IPS-NIHi11 (cell line): ENCODE measurements around the gene C16orf92.
"Not testable (repeated sequence)": the region's sequence is repeated elsewhere in the genome, so short reads cannot be mapped to it uniquely, and the experiment has no call there.

Experiments used
- DNase-seq: peaks from one replicate; pipeline ENCODE4 v3.0.0; 2012; ENCODE audit warnings: mixed read lengths, low spot score

Gene C16orf92

GRCh38 chr16:30005341-30006094 lies 17.5 kb upstream of the C16orf92 start:
- peak; percentile 83 for DNase-seq

DNA sequence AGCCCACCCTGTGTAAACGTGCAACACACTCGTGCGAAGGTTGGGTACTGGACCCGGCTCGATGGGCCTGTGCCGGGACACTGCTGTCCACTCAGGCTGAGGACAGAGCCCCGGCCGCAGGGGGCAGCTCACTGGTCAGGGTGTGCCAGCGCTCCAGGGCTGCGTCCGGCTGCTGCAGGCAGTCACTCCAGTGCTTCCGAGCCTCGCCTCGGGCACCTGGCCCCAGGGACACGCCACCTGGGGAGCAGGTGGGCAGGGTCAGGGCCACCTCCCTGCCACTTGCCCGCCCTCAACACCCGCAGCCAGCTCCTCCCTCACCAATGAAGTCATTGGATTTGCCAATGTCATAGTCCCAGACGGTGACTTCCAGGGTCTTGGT lies 16.9 kb upstream of the C16orf92 start:
- no peak for DNase-seq

DNA sequence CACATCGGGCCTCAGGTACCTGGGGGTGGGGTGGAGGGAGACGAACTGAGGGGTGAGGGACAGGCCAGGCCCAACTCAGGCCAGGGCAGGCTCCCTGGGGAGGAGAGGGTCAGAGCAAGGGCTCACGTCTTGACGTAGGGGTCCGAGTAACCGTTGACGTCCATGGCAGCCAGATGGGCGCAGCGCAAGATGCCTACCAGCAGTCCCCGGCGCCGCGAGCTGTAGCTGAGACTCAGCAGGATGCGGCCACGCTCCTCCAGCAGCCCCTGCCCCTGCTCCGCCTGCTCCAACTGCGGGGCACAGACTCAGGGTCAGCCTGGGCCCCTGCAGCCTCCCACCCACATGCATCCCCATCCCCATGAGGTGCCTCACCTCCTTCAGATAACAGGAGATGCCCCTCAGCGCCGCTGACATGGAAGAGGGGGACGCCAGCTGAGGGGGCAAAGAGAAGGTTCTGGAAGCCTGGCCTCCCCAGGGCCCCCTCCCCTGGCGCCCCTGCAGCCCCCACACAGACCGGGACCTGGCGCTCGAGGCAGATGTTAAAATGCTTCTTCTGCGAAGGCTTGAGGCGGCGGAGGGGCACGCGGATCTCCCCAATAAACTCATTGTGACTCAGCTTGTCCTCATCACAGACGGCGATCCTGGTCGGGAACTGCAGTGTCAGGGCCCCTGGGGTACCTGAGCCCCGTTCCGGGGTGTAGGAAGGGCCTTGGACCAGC lies 16.2 kb upstream of the C16orf92 start:
- DNase-seq: no peak

DNA sequence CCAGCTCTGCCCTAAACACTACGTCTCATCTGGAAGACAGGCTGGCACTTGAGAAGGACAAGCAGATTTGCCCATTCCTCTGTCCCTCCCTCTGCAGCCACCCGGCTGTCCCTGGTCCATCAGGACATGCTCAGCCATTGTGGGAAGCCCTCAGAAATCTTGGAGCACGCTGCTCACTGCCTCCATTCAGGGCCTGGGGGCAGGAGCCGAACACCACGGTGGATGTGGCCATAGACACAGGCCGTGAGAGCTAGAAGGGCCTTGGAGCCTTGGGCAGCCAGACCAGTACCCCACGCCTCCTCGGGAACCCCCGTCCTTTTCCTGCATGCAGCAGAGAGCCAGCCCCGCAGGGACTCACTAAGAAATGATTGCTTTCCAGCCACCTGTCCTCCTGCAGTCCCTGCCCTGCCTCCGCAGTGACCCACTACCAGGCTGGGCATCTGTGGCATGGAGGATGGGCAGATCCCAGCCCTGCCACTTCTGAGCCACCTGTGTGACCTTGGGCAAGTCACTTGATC lies 15.6 kb upstream of the C16orf92 start:
- no peak for DNase-seq

- DNase-seq: no peak
These were observed 13.7 kb upstream of the C16orf92 start for GRCh38 chr16:30009085-30009862.

DNA sequence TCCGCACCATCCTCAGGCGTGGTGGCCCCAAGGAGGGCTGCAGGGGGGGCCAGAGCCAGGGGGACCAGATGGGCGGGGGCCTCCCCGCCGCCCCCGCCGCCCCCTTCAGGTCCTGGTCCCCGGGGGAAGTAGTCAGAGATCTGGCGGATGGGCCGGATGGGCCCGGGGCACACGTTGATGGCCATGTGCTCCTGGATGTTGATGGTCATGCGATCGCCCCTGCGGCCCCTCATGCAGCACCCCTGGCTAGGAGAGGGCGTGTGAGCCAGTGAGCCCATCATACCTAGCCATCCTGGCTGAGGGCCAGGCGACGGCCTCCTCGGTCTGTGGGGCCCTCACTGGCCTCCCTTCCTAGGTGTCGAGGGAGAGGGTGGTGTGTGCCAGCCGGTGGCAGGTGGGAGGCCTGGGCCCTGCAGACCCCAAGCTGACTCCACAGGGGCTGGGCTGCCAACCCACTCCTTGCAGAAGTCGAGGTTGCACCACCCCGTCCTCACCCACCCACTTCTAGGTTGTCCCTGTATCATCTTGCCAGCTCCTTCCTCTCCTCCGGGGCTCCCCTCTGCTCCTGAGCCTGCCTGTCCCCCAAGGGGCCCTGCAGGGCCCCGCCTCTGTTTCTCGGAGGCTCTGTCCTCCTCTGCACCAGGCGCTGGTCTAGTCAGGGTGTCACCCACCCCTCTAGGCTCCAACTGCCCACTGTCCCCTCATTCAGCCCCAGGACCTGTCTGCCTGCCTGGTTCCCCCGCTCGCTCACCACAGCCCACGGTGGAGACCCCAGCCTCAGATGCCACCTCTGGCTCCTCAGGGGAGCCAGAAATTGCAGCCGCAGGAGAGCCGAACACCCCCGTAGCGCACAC lies 12.8 kb upstream of the C16orf92 start:
- DNase-seq: no peak

DNA sequence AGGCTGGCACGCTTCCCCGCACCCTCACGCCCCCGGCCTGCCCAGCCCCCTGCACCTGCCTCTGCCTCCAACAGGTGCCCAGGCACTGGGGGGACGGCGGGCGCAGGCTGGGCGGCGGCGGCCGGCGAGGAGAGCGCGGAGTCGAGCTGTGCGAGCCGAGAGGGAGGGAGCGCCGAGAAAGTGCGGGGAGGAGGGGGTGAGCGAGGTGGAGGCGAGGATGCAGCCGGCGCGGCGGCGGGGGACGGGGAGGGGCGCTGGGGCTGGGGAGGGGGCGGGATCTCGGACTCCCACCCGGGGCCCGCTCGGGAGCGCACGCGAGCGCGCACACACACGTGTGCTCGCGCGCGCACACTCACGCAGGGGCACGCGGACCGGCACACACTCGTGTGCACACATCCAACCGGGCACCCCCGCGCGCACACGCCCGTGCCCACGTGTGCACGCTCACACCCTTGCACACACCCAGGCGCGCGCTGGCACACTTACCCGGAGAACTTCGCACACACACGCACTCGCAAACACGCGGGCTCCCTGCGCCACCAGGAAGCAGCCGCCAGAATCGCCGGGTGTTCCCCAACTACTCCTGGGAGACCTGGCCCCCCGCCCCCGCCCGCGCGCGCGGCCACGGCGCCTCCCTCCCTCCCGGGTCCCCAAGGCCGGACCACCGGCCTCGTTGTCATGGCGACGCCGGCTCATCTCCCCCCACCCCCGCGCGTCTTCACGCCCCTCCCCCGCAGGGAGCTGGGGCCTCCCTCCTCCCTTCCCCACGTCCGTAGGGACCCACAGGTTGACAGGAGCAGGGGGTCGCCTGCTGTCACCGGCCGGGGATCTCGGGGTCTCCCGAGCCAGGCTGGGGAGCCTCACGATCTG lies 11.9 kb upstream of the C16orf92 start, which contains the start of gene DOC2A:
TSS of gene DOC2A (minus strand) at position 184 of the 870 bp plus-strand sequence. CDS start 805 bp downstream, outside the sequence.
- peak; percentile 84 for DNase-seq

- DNase-seq: no peak
These were observed 11.1 kb upstream of the C16orf92 start for GRCh38 chr16:30011714-30012504.

GRCh38 chr16:30012598-30012997 lies 10.4 kb upstream of the C16orf92 start:
- not testable (repeated sequence) for DNase-seq

GRCh38 chr16:30015450-30015849 lies 7.5 kb upstream of the C16orf92 start:
- DNase-seq: not testable (repeated sequence)

- no peak for DNase-seq
These were observed 6.3 kb upstream of the C16orf92 start for GRCh38 chr16:30016555-30017276.

DNA sequence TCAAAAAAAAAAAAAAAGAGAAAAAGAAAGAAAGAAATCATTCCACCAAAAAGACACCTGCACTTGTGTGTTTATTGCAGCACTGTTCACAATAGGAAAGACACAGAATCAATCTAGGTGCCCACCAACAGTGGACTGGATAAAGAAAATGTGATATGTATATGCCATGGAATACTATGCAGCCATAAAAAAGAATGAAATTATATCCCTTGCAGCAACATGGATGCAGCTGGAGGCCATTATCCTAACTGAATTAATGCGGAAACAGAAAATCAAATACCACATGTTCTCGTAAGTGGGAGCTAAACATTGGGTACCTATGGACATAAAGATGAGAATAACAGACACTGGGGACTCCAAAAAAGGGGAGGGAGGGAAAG lies 5.7 kb upstream of the C16orf92 start:
- no peak for DNase-seq

DNA sequence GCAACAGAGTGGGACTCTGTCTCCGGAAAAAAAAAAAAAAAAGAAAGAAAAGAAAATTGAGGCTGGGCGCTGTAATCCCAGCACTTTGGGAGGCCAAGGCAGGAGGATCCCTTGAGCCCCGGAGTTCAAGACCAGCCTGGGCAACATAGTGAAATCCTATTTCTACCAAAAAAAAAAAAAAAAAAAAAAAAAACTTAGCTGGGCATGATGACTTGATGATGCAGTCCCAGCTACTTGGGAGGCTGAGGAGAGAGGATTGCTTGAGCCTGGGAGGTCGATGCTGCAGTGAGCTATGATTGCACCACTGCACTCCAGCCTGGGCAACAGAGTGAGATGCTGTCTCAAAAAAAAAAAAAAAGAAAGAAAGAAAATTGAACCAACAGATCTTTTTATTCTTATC lies 5.1 kb upstream of the C16orf92 start:
- DNase-seq: not testable (repeated sequence)

DNA sequence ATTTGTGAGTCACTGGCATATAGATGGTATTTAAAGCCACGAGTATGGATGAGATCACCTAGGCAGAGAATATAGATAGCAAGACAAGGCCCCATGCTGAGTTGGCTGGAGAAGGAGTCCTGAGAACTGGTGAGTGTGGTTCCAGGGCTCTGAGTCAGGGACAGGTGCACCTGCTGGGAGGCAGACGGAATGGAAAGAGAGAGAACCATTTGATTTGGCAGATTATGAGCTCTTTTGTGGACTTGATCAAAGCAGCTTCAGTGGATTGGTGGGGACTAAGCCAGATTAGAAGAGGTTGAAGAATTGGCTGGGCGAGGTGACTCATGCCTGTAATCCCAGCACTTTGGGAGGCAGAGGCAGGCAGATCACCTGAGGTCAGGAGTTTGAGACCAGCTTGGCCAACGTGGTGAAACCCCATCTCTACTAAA lies 4.3 kb upstream of the C16orf92 start:
- DNase-seq: no peak

DNA sequence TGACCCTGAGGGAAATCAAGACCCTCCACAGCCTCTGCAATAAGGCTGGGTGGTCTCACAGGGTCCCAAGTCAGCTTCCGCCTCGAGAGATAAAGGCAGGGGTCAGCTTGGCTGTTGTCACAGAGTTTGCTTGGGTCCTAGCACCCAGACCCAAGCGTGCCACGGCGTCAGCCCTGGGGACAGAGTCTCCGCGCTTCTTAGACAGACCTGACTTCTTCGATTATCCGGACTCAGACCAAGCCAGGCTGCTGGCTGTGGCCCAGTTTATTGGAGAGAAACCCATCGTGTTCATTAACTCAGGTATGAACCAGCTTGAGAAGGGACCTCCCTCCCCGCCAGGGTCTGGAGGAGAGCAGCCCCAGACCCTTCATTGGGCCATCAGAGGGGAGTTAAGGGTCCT lies 588 bp downstream of the C16orf92 start:
- DNase-seq: no peak

DNA sequence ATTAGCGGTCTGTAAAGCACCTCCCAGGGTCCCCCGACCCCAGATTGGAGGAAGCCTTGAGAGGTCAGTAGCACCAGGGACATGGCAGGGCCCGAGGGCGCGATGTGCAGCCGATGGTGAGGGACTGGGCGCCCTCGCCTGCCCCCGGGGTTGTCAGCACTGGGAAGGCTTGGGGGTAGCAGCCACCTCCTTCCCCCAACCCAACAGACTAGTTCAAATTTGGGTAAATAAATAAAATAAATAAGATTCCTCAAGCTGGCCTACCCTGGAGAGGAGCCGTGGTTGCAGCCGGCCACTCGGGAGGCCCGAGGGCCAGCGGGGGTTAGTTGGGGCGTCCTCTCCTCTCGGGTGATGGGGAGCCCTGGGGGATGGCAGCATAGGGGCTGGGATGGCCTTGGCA lies 1.5 kb downstream of the C16orf92 start:
- DNase-seq: no peak

- DNase-seq: no peak
These were observed 2.2 kb downstream of the C16orf92 start for GRCh38 chr16:30025156-30025555.

- DNase-seq: no peak
These were observed 2.6 kb downstream of the C16orf92 start for GRCh38 chr16:30025574-30025973.

DNA sequence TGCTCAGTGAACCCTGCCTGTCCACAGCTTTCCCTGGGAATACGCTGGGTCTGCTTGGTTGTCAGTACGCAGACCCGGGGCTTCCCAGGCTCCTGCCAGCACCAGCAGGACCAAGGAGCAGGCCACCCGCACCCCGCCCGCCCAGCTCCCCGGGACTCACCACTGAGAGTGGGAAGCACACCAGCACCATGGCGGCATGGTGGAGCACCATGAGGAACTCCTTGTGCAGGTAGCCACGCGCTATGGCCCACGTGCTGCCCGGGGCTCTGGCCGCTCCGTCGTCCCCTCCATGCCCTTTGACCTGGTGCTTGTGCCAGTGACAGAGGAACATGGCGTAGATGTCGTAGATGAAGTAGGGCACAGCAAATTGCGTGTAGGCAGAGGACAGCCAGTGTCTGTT lies 3.5 kb downstream of the C16orf92 start:
- no peak for DNase-seq
